HG02759 (cell line): Measurements from ENCODE around the gene P3H2.

Experiments
- ATAC-seq: cut with Tn5 transposase; IDR thresholded peaks from one replicate; pipeline ENCODE4 v1.9.1; 2021; ENCODE audit warnings: mild to moderate bottlenecking, moderate library complexity; ENCODE audit not compliant: unreplicated experiment

Gene P3H2

GRCh38 chr3:189950258-189950657, 170.4 kb downstream of the P3H2 start:
- ATAC-seq: no peak

DNA sequence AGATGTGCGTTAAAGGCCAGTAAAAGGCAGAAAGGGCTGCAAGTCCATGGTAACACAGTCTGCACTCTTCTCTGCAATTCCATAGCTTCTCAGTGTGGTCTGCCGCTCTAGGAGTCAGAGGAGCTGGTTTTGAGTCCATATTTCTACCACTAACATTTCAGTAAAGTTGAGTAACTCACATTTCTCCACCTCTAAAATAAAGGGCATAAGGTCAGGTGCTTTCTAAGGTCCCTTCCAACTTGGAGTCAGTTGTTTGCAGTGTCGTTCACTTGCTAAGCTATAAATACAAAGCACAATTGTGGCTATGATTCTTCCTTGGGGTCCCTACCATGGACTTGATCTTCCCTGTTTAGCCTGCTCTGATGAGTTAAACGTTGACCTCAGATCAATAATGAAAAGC, 171.1 kb downstream of the P3H2 start:
- ATAC-seq: no peak

DNA sequence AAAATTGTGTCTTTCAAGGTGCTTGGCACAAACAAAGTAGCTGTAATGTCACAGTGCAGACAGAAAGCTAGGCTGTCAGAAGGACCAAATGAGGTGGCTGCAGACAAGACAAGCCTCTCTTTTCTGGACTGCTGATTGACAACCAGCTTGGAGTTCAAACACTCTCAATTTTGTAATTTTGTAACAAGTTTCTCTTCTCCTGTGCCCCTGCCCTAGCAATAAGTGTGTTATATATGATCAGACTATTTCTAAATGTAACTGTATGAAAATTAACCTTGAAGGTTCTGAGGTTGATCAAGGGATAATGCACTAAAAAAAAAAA, 172.0 kb downstream of the P3H2 start:
- ATAC-seq: no peak

DNA sequence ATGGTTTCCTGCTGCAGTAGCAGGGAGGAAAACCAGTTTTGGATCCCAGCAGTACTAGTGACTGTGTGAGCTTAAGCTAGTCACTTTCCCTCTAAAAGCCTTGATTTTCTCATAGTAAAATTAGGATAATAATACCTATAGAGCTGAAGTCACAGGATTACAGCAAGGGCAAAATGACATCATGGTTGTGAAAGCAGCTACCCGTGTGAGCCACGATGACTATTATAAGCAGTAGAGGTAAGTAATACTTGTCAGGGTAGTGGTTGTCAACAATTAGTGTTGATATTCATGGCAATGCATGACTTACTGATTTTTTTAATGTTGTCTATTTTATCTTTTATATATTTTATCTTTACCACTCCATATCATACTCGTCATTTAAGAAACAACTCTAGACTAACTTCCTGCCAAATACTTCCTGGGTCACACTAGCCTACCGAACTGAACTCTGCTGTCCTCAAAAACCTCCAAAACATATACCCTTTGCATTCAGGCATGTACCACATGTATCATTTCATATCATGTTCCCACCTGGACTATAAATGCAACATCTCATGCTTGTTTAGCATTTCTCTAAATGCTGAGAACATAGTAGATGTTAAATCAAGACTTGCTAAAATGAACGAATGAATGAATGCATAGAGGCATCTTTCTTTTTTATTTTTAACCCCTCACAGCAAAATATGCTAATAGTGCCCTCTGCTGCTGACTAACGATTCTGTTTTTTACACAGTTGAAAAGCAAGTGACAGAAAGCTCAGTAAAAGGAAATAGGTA, 172.6 kb downstream of the P3H2 start:
- ATAC-seq: no peak

DNA sequence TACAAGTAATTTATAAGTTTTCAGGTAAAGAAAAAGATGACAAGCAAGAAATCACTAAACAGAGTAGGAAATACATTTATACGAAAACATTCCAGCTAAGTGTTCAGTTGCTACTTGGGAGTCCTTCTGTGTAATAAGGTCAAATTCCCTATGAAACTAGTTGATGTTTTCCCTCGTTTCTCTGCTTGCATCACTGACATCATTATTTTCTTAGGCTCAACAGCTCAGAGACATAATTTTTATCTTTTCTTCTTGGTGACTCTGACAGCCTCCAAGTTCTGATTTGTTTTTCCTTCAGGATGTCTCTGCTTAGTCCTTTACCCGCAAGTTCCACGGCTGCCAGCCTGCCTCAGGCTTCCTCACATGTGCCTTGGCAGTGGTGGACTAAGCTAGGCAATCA, 173.6 kb downstream of the P3H2 start:
- no peak for ATAC-seq

DNA sequence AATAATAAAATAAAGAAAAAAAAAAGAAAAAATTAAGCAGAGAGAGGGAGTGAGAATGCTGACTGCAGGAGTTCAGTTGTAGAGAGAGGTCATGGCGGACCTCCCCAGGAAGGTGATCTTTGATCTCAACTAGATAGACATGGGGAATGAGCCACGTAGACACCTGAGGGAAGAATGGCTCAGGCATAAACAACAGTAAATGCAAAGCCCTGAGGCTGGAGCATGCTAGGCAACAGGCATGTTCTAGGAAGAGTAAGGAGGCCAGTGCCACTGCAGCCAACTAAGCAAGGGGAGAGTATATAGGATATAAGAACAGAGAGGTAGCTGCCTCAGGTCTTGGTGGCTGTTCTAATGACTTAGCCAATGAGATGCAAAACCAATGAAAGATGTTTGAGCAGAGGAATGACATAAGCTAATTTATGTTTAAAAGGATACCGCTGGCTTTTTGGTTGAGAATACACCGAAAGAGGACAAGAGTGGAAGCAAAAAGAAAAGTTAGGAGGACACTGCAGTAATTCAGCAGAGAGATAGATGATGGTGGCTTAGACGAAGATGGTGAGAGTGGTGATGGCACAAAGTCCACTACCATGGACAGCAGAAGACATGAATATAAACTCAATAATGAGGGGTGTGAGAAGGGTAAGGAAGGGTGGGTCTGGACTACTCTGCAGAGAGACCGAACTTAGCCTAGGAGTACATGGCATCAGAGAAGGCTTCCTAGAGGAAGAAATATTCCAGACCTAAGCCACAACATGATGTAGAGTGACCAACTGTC, 174.6 kb downstream of the P3H2 start:
- no peak for ATAC-seq

DNA sequence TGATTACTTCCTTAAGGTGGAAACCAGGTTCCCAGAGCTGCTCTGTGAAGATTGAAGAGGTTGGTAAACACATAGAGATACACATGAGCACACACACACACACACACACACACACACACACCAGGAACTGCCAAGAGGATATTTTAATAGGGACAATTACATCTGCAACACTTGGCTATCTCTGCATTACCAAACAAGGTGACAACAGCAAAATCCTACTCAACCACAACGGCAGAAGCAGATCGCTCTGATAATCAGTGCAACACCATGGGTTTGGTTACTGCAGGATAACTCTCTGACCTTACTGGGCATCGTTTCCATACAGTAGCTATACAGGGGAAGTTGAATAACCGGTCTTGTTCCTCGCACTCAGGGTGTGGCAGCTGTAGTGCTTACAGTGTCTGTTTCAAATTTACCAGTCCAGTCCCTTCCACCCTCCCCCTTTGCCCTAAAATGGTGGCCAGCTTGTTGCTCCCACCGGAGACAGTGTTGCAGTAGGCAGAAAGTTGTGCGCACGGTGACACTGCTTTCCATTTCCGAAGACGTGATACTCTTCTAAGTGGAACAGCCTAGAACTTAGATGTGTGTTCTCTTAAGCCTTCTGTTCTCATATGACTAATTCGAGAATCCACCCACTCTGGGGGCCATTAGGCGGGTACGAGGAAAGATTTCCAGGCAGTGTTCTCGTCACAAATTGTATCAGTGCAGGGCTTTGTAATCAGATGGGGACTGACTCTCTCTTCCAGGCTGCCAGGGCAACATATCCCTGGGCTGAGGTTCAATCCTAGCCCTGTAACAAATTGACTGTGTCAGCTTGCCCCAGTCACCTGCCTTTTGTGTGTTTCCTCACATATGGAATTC, 176.2 kb downstream of the P3H2 start:
- ATAC-seq: no peak

GRCh38 chr3:189942948-189943347, 177.7 kb downstream of the P3H2 start:
- ATAC-seq: no peak

GRCh38 chr3:189941679-189942078, 179.0 kb downstream of the P3H2 start:
- ATAC-seq: no peak

- no peak for ATAC-seq
Observed at GRCh38 chr3:189941125-189941524, 179.6 kb downstream of the P3H2 start.

GRCh38 chr3:189937302-189938127, 183.2 kb downstream of the P3H2 start:
- ATAC-seq: no peak

- ATAC-seq: no peak
Observed at GRCh38 chr3:189936201-189936945, 184.3 kb downstream of the P3H2 start.

GRCh38 chr3:189927975-189928895, 192.5 kb downstream of the P3H2 start:
- no peak for ATAC-seq

DNA sequence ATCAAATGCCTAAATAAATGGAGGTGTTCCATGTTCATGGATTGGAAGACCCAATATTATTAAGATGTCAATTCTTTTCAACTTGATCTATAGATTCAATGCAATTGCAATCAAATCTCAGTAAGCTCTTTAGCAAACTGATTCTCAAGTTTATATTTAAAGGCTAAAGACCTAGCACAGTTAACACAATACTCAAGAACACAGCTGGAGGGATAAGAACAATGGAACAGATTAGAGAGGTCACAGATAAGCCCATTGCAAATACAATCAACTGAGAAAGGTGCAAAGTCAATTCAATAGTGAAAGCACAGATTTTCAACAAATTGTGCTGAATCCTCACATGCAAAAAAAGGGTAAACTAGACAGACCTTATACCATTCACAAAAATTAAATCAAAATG, 198.9 kb downstream of the P3H2 start:
- ATAC-seq: no peak

DNA sequence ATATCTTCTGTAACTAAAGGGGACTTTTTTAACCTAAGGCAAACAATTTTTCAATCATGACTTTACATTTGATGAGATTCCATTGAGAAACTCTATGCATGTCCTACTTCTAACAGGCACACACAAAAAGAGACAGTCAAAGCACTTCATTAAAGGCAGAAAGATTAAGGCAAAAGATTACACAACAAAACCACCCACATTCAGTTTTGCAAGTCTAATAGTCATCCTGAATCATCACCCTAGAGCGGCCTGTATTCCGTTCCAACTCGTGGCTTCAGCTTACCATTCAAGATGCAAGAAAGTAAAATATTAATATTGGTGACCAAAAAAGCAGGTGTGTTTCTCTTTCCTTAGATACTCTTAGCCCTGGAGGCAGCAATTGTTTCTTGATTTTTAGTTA, 205.9 kb downstream of the P3H2 start:
- no peak for ATAC-seq

GRCh38 chr3:189911001-189911400, 209.7 kb downstream of the P3H2 start:
- ATAC-seq: no peak

- ATAC-seq: no peak
Observed at GRCh38 chr3:189909573-189909972, 211.1 kb downstream of the P3H2 start.

GRCh38 chr3:189909139-189909538, 211.6 kb downstream of the P3H2 start:
- ATAC-seq: no peak

- no peak for ATAC-seq
Observed at GRCh38 chr3:189908646-189909045, 212.1 kb downstream of the P3H2 start.
